Prostate gland (tissue), 2 donors: ENCODE measurements around the gene BTNL9. TPM values are rescaled to one million over a fixed set of nuclear protein-coding genes. Genes with fewer than 3 reads are reported as not detected.

ENCODE experiments used
- DNase-seq: peaks from one replicate; pipeline ENCODE4 v3.0.0-alpha.2; 2019; ENCODE audit warnings: low spot score
- H3K27ac ChIP-seq, 2 donors: fragments of 200-600 bp; sonication (generic); 2 replicates each; pipeline ENCODE4 v1.5.1; 2017 to 2019
- H3K27me3 ChIP-seq: fragments of 200-600 bp; sonication (generic); replicated peaks from 2 replicates; pipeline ENCODE4 v1.5.1; 2019; ENCODE audit not compliant: insufficient read depth
- H3K36me3 ChIP-seq, 2 donors: fragments of 200-600 bp; sonication (generic); 1 replicate in 1 of 2; 2 replicates in 1 of 2; pipeline versions ENCODE4 v1.5.1 to v1.8.1; 2017 to 2019
- H3K4me1 ChIP-seq: fragments of 200-600 bp; sonication (generic); replicated peaks from 2 replicates; pipeline ENCODE4 v1.5.1; 2019
- H3K4me3 ChIP-seq, 2 donors: fragments of 200-600 bp; sonication (generic); 2 replicates each; pipeline ENCODE4 v1.5.1; 2017 to 2019
- H3K9me3 ChIP-seq: fragments of 200-600 bp; sonication (generic); 2 replicates; pipeline ENCODE4 v1.5.1; 2017
- POLR2A ChIP-seq: fragments of 450-650 bp; IDR thresholded peaks from one replicate; pipeline ENCODE4 v1.6.1; 2016; ENCODE audit warnings: antibody characterized with exemption, mild to moderate bottlenecking
- POLR2AphosphoS5 ChIP-seq: sonication (generic); formaldehyde crosslinking; IDR thresholded peaks from one replicate; pipeline ENCODE4 v1.6.1; 2017; ENCODE audit warnings: antibody characterized with exemption
- WGBS: methylation state at CpG from one replicate; pipeline ENCODE4 v1.1.5; 2018; 5-methylcytosine and 5-hydroxymethylcytosine counted together
- intact Hi-C: fragments of 100-400 bp; cut with DNase I; formaldehyde crosslinking; loops from one replicate; pipeline ENCODE4 v1.14.2; 2022
- total RNA-seq, 2 donors: library from RNA; depleted of rRNA; stranded (reverse); fragments of >200 nt; gene quantifications; one replicate each; pipeline ENCODE4 v1.1.0, GENCODE V29; 2016
- TF ChIP-seq, protein P1 (sequence below), 4 experiments: fragments of 200-600 bp in 2 of 4; fragments of 450-650 bp in 2 of 4; sonication (generic) in 2 of 4; IDR thresholded peaks; 1 replicate in 3 of 4; 2 replicates in 1 of 4; pipeline ENCODE4 v1.5.1; 2016 to 2019; ENCODE audit warnings: antibody characterized with exemption in 4 of 4, mild to moderate bottlenecking in 2 of 4, moderate library complexity in 2 of 4

BTNL9 gene
- total RNA-seq, 2 donors from 2014 or later = 11.7 to 13.0 TPM

DNA sequence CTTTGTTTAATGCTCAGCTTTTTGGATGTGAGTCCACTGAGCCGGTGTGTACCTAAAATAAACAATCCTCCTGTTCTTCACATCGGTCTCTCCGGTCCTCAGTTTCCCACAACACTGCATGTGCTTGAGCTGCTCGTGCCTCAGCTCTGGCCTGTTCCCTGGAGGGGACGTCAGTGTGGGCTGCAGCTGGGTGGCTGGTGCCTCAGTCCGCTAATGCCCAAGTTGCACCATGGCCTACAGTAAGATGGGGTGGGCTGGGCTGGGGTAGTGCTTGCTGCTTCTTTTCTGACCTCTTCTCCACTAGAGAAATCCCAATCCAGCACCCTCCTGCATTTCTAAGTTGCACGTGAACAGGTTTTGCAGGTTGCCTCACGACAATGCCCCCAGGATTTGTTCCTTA is 595 bp upstream of the BTNL9 start:
- Histone ChIP-seq H3K27me3 (no peaks in the 10 kb centered on the region), H3K4me3 (no peak overlapping the region), H3K36me3 (no peaks in the 10 kb centered on the region), H3K27ac (no peak overlapping the region), H3K4me1 (no peaks in the 10 kb centered on the region), H3K9me3 (no peaks in the 10 kb centered on the region)
- TF ChIP-seq, protein P1, sequence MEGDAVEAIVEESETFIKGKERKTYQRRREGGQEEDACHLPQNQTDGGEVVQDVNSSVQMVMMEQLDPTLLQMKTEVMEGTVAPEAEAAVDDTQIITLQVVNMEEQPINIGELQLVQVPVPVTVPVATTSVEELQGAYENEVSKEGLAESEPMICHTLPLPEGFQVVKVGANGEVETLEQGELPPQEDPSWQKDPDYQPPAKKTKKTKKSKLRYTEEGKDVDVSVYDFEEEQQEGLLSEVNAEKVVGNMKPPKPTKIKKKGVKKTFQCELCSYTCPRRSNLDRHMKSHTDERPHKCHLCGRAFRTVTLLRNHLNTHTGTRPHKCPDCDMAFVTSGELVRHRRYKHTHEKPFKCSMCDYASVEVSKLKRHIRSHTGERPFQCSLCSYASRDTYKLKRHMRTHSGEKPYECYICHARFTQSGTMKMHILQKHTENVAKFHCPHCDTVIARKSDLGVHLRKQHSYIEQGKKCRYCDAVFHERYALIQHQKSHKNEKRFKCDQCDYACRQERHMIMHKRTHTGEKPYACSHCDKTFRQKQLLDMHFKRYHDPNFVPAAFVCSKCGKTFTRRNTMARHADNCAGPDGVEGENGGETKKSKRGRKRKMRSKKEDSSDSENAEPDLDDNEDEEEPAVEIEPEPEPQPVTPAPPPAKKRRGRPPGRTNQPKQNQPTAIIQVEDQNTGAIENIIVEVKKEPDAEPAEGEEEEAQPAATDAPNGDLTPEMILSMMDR (IDR thresholded peaks at IDR 0.05) = no peak
- TF ChIP-seq POLR2A (no peak), POLR2AphosphoS5 (no peak)
- no peak for DNase-seq
- WGBS = 62% methylated on average over 8 of the region's 8 CpGs
- intact Hi-C loops = no loop called here

DNA sequence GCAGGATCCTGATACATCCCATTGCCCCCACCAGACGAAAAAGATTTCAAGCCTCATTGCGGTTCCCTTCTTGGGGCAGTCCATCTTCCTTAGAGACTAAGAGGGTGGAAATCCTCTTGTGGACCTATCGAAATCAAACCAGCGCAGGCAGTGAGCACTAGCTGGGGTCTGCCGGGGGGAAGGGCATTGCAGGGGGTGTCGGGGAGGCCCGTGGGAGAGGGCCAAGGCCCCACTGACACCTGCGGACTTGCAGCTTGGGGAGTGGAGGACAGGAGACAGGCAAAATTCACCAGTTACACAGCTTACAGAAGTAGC is 522 bp downstream of the BTNL9 start:
- TF ChIP-seq, protein P1 (IDR thresholded peaks at IDR 0.05) = no peak
- no peak for TF ChIP-seq POLR2AphosphoS5
- no peak for TF ChIP-seq POLR2A
- 82% methylated on average over 8 of the region's 8 CpGs for WGBS
- H3K36me3 ChIP-seq = no peaks in the 10 kb centered on the region
- H3K27ac ChIP-seq = no peak overlapping the region
- H3K9me3 ChIP-seq = no peaks in the 10 kb centered on the region
- no peak overlapping the region for H3K4me3 ChIP-seq
- DNase-seq = no peak
- intact Hi-C loops = no loop called here
- H3K4me1 ChIP-seq = no peaks in the 10 kb centered on the region
- no peaks in the 10 kb centered on the region for H3K27me3 ChIP-seq

DNA sequence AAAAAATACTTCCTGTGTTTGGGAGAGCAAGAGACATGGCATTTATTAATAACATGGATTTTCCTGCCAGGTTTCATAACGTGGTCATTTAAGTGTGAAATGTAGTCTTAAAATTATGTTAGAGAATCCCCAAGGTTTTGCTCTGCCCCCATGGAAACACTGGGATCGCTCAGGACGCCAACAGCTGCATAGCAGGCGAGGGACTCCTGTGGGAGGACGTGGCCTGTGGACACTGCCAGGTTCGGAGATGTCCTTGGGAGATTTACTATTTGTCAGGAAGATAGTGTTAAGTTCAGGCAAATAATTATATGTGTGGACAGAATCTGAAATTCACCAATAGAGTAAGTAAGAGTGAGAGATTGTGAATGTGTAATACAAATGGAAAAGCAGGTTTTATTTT is 977 bp downstream of the BTNL9 start:
- Histone ChIP-seq H3K4me3 (no peak overlapping the region), H3K27ac (no peak overlapping the region), H3K27me3 (no peaks in the 10 kb centered on the region), H3K4me1 (no peaks in the 10 kb centered on the region), H3K9me3 (no peaks in the 10 kb centered on the region), H3K36me3 (no peaks in the 10 kb centered on the region)
- TF ChIP-seq, protein P1 (IDR thresholded peaks at IDR 0.05) = no peak
- TF ChIP-seq POLR2AphosphoS5 (no peak), POLR2A (no peak)
- intact Hi-C loops = no loop called here
- 57% methylated on average over 6 of the region's 6 CpGs for WGBS
- no peak for DNase-seq

DNA sequence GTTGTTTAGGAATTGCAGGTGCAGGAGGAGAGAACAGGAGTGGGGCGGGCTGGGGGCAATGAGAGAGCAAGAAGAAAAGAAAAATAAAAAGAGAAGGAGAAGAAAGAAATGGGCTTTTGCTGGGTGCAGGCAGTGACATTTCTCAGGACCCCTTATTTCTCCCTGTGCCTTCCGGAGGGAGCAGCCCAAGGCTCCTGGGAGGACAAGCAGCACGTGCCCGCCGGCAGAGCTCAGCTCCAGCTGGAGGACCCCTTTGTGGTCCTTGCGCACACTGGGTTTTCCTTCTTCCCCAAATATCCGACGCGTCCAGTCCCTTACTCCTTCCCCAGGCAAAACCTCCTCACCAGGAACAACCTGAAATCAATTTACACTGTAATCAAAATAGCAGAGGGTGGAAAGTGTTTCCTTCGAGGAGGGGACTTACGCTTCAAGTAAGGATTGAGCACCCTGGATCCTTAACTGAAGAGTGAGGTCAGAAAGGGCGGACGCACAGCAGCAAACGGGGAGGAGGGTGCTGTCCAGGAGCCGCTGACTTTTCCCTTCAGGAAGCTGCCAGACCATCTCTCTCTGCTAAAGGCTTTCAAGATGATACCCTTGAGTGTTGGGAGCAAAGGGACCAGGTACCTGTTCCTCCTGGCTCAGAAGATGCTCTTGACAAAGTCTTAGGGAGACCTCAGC is 2.1 kb downstream of the BTNL9 start:
- intact Hi-C loops = no loop called here
- Histone ChIP-seq H3K36me3 (no peaks in the 10 kb centered on the region), H3K27me3 (no peaks in the 10 kb centered on the region), H3K27ac (no peak overlapping the region), H3K4me3 (no peak overlapping the region), H3K4me1 (no peaks in the 10 kb centered on the region), H3K9me3 (no peaks in the 10 kb centered on the region)
- TF ChIP-seq, protein P1 (IDR thresholded peaks at IDR 0.05) = no peak
- DNase-seq = no peak
- 68% methylated on average over 15 of the region's 15 CpGs for WGBS

DNA sequence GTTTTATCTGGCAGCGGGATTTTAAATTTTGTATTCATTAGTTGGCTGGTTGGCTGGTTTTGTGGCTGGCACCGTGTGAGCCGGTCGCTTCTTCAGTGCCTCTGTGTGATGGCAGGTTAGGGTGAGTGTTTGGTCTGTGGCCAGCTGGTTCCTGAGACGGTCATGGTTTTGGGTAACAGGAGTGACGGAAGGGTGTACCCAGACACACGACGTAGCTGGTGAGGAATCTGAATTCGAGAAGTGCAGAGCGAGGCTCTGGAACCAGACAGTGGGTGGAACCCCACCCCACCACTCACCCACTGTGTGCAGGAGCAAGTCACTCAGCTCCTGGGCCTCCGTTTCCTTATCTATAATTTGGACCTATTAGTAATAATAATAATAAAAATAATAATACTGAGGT is 2.7 kb downstream of the BTNL9 start:
- H3K27me3 ChIP-seq = peaks cover 1% of the 10 kb centered on the region

More for the DNA sequence above, 2.7 kb downstream of the BTNL9 start:
- no peak overlapping the region for H3K4me3 ChIP-seq
- no peak overlapping the region for H3K27ac ChIP-seq
- intact Hi-C loops = no loop called here
- H3K36me3 ChIP-seq = no peaks in the 10 kb centered on the region
- TF ChIP-seq, protein P1 (IDR thresholded peaks at IDR 0.05) = no peak
- TF ChIP-seq POLR2AphosphoS5 = no peak
- H3K4me1 ChIP-seq = no peaks in the 10 kb centered on the region
- H3K9me3 ChIP-seq = no peaks in the 10 kb centered on the region
- no peak for DNase-seq
- WGBS = 71% methylated on average over 11 of the region's 11 CpGs
